GM12865 (cell line): ENCODE results near the gene SACM1L.

ENCODE experiments used
- DNase-seq: peaks from one replicate; pipeline ENCODE4 v3.0.0; 2010; ENCODE audit warnings: low read depth
- H3K4me3 ChIP-seq: 2 replicates; pipeline ENCODE4 v1.5.1; 2011; ENCODE audit warnings: mild to moderate bottlenecking, low read depth, low read length, control low read depth
- TF ChIP-seq, protein P1 (sequence below): IDR thresholded peaks from 2 replicates; pipeline ENCODE4 v1.5.1; 2011; ENCODE audit warnings: low read length, control low read depth, low read depth, inconsistent platforms; ENCODE audit not compliant: insufficient read depth; ENCODE audit errors: missing control alignments

The SACM1L gene

DNA sequence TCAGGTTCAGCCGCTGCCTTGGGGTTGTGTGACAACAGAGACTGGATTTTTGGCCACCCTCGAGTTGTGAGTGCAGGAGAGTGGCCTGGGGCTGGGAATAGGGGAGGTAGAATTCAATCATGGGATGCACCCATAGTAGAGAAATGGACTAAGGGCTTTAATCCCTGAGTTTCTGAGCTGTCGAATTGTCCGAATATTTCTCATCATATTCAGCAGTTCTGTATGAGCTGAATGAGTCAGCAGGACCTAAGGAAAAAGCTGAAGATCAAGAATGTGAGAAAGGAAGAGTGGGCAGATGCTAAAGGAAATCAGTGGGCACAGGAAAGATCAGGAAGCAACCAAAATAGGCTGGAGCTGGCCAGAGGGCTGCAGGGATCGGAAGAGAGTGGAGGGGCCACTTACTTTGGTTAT lies 44.4 kb upstream of the SACM1L start:
- DNase-seq, result no peak
- TF ChIP-seq, protein P1, sequence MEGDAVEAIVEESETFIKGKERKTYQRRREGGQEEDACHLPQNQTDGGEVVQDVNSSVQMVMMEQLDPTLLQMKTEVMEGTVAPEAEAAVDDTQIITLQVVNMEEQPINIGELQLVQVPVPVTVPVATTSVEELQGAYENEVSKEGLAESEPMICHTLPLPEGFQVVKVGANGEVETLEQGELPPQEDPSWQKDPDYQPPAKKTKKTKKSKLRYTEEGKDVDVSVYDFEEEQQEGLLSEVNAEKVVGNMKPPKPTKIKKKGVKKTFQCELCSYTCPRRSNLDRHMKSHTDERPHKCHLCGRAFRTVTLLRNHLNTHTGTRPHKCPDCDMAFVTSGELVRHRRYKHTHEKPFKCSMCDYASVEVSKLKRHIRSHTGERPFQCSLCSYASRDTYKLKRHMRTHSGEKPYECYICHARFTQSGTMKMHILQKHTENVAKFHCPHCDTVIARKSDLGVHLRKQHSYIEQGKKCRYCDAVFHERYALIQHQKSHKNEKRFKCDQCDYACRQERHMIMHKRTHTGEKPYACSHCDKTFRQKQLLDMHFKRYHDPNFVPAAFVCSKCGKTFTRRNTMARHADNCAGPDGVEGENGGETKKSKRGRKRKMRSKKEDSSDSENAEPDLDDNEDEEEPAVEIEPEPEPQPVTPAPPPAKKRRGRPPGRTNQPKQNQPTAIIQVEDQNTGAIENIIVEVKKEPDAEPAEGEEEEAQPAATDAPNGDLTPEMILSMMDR, result no peak
- no peak overlapping the region for H3K4me3 ChIP-seq

DNA sequence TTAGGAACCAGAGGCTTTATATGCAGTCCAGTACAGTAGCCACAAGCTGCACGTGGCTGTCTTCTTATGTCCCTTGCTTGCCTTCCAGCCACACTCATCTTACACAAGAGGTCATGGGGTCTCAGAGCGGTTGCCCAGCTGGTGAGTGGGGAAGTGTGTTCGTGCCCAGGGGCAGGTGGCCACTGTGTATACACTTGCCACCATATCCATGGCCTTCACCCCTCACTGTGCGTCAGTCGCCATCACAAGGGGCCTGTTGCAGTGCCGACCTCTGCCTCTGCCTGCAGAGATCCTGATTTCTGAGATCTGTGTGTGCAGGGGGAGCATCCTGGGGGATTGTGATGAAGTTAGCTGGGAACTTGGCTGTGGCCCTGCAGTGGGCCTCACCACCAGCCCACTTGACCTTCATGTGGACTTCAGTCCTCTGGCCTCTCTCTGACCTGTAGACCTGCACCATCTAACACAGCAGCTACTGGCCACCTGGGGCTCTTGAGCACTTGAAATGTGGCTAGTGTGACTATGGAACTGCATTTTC lies 43.1 kb upstream of the SACM1L start:
- no peak for DNase-seq
- no peak overlapping the region for H3K4me3 ChIP-seq
- TF ChIP-seq, protein P1, result no peak

DNA sequence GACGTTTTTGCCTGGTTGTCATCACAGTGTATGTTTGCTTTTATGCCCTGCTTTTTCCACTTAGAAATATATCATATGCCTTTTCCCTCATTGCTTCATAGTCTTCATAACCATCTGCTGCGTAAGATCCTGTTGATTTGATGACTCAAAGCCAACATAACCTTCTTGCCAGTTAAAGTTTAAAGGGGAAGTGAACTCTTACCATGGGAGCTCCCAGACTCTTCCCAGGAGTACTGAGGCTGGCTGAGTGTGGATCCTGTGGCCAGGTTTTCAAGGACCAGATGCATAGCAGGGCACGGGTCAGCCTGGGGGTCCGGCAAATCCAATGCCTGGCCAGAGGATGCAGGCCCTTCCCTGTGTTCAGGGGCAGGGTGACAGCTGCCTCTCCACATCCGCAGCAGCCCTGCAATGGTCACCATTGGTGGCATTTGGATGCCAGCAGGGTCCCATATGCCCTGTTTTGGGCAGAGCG lies 42.0 kb upstream of the SACM1L start:
- TF ChIP-seq, protein P1, result no peak
- DNase-seq, result no peak
- H3K4me3 ChIP-seq, result no peak overlapping the region

DNA sequence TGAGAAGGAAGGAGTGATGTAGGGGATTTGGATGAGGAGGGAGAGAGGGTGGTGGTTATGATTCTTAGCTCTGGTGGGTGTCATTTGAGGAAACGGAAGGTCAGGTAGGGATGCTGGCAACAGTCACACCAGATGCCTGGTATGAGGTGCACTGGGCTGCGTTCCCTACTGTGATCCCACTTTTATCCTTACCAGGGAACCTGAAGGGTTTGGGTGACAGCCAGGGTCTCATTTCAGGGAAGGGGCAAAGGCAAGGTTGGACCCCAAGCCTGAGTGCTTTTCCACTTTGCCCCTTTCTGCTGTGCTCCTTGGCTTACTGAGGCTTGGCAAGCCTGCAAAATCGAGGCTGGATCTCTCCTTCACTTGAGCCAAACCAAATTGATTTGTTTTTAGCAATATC lies 36.0 kb upstream of the SACM1L start:
- no peak for DNase-seq
- TF ChIP-seq, protein P1, result no peak
- H3K4me3 ChIP-seq, result no peak overlapping the region

DNA sequence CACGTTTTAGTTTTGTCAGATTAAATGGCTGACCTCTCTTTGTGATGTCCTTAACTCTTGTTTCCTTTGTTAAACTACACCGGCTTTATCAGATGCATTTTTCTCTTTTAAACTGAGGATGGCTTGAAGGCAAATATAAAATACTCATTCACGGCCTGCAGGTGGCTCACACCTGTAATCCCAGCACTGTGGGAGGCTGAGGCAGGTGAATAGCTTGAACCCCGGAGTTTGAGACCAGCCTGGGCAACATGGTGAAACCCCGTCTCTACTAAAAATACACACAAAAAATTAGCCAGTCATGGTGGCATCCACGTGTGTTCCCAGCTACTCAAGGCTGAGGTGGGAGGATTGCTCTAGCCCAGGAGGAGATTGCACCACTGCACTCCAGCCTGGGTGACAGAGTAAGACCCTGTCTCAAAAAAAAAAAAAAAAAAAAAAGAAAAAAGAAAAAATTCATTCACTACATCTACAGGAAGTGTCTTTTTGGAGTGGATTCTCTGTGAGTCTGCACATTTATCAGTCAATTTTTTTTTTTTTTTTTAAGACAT lies 34.7 kb upstream of the SACM1L start:
- no peak for DNase-seq
- TF ChIP-seq, protein P1, result no peak
- no peak overlapping the region for H3K4me3 ChIP-seq

DNA sequence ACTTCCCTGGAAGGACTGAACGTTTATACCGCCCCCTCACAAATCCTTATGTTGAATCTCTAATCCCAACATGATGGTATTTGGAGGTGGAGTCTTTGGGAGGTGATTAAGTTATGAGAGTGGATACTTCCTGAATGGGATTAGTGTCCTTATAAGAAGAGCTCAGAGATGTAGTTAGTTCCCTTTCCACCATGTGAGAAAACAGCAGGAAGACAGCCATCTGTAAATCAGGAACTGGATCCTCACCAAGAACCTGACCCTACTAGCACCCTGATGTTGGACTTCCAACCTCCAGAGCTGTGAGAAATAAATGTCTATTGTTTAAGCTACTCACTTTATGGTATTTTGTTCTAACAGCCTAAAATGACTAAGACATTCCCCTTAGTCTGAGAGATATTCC lies 33.3 kb upstream of the SACM1L start:
- DNase-seq, result no peak
- TF ChIP-seq, protein P1, result no peak

More for the DNA sequence above, 33.3 kb upstream of the SACM1L start:
- H3K4me3 ChIP-seq, result no peak overlapping the region
